ENCODE data around the gene ST6GALNAC2. TPM values are rescaled to one million over a fixed set of nuclear protein-coding genes. Genes with fewer than 3 reads are reported as not detected.
A peak's percentile ranks its signal among the peaks of the same experiment; 100 is the strongest.

ST6GALNAC2 gene
- total and polyA plus RNA-seq, 10 of the 15 experiments (the other 5 are each of a cell fraction or from before 2014, with no cell fraction given), result 0.08 to 0.41 (median 0.23) TPM; not detected in 6

DNA sequence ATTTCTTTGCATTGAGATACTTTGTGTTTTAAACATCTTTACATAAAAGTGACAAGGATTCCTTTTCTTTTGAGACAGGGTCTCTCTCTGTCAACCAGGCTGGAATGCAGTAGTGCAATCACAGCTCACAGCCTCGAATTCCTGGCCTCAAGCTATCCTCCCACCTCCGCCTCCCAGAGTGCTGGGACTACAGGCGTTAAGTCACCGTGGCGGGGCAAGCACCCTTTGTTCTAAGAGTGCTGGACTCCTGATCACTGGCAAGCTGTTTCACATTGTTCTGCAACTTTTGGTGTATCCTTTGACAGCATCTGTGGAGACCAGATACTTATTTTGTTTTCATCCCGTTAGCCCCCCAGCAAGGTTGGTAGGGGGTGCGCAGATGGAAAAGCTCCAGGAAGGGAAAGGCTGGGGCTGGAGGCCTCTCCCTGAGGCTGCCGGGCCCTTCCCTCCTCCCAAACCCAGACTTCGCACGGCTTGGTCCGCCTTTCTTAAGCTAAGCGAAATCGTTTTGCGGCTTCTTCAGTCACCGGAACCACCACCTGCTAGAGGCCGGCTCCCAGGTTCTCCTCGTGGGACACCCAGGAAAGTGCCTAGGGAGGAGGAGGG is 1.1 kb downstream of the ST6GALNAC2 start:
- Histone ChIP-seq H3K9ac (ENCODE audit: control insufficient read depth, insufficient read depth, low read length) (no peak overlapping the region), H4K20me1 (ENCODE audit: control insufficient read depth, insufficient read depth) (no peaks in the 10 kb centered on the region), H3K36me3 (ENCODE audit: control insufficient read depth in 2 of 2, insufficient read depth in 2 of 2, low read length in 1 of 2) (no peaks in the 10 kb centered on the region), H3K4me1 (ENCODE audit: control insufficient read depth, insufficient read depth, low read length) (peaks cover 19% of the 10 kb centered on the region), H3K27me3 (replicated peaks in 1 of 2; ENCODE audit: control insufficient read depth in 2 of 2, insufficient read depth in 2 of 2, low read length in 1 of 2) (peaks cover 3 to 9% of the 10 kb centered on the region in 2 experiments; a peak in 3 of 4 replicates), H3K4me3 (peak overlapping the region; percentile 63; the same call in 1 of the 2 replicates), H3K9me3 (replicated peaks; ENCODE audit: control insufficient read depth, insufficient read depth, low read length) (no peaks in the 10 kb centered on the region), H3K79me2 (ENCODE audit: control insufficient read depth, insufficient read depth, low read length) (no peaks in the 10 kb centered on the region), H2AFZ (ENCODE audit: control insufficient read depth, low read depth, low read length) (no peak overlapping the region; the same call in 1 of the 2 replicates), H3K4me2 (ENCODE audit: control insufficient read depth, insufficient read depth) (peak overlapping the region; percentile 78), H3K27ac (ENCODE audit: control insufficient read depth, insufficient read depth) (no peak overlapping the region)
- ChIA-PET POLR2A (interaction anchor here (1.0 kb wide), 1 partner anchor 15 kb away, joined by 3 read pairs; no protein-coding TSS in a partner anchor), RAD21 (ENCODE audit: unreplicated experiment) (interaction anchor here (1.0 kb wide), 1 partner anchor 40 kb away, joined by 3 read pairs; no protein-coding TSS in a partner anchor), SMC1A (ENCODE audit: uncharacterized antibody, unreplicated experiment) (interaction anchor here (1.3 kb wide), 1 partner anchor 24 kb away, joined by 7 read pairs; no protein-coding TSS in a partner anchor), CTCF (interaction anchor here (1.2 to 2.5 kb wide), 3 partner anchors 9 to 56 kb away, joined by 4 to 10 read pairs (median 6); no protein-coding TSS in a partner anchor)
- in situ Hi-C loops (cut with MboI), result no loop called here
- 0 out of 3 replicates have a peak, but pooled peaks have one; percentile 3 for ATAC-seq
- intact Hi-C loops (cut with micrococcal nuclease; ENCODE audit: unreplicated experiment), result no loop called here
- no TSS peak for BruUV-seq (replicated peaks)
- TF ChIP-seq, protein P1, sequence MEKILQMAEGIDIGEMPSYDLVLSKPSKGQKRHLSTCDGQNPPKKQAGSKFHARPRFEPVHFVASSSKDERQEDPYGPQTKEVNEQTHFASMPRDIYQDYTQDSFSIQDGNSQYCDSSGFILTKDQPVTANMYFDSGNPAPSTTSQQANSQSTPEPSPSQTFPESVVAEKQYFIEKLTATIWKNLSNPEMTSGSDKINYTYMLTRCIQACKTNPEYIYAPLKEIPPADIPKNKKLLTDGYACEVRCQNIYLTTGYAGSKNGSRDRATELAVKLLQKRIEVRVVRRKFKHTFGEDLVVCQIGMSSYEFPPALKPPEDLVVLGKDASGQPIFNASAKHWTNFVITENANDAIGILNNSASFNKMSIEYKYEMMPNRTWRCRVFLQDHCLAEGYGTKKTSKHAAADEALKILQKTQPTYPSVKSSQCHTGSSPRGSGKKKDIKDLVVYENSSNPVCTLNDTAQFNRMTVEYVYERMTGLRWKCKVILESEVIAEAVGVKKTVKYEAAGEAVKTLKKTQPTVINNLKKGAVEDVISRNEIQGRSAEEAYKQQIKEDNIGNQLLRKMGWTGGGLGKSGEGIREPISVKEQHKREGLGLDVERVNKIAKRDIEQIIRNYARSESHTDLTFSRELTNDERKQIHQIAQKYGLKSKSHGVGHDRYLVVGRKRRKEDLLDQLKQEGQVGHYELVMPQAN (conservative IDR thresholded peaks at IDR 0.05), result no peak
- TF ChIP-seq, protein P2, sequence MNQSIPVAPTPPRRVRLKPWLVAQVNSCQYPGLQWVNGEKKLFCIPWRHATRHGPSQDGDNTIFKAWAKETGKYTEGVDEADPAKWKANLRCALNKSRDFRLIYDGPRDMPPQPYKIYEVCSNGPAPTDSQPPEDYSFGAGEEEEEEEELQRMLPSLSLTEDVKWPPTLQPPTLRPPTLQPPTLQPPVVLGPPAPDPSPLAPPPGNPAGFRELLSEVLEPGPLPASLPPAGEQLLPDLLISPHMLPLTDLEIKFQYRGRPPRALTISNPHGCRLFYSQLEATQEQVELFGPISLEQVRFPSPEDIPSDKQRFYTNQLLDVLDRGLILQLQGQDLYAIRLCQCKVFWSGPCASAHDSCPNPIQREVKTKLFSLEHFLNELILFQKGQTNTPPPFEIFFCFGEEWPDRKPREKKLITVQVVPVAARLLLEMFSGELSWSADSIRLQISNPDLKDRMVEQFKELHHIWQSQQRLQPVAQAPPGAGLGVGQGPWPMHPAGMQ (IDR thresholded peaks at IDR 0.05; ENCODE audit: borderline replicate concordance), result no peak
- TF ChIP-seq, protein P3, sequence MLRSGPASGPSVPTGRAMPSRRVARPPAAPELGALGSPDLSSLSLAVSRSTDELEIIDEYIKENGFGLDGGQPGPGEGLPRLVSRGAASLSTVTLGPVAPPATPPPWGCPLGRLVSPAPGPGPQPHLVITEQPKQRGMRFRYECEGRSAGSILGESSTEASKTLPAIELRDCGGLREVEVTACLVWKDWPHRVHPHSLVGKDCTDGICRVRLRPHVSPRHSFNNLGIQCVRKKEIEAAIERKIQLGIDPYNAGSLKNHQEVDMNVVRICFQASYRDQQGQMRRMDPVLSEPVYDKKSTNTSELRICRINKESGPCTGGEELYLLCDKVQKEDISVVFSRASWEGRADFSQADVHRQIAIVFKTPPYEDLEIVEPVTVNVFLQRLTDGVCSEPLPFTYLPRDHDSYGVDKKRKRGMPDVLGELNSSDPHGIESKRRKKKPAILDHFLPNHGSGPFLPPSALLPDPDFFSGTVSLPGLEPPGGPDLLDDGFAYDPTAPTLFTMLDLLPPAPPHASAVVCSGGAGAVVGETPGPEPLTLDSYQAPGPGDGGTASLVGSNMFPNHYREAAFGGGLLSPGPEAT (IDR thresholded peaks at IDR 0.05; ENCODE audit: low read depth), result no peak
- TF ChIP-seq, protein P4, sequence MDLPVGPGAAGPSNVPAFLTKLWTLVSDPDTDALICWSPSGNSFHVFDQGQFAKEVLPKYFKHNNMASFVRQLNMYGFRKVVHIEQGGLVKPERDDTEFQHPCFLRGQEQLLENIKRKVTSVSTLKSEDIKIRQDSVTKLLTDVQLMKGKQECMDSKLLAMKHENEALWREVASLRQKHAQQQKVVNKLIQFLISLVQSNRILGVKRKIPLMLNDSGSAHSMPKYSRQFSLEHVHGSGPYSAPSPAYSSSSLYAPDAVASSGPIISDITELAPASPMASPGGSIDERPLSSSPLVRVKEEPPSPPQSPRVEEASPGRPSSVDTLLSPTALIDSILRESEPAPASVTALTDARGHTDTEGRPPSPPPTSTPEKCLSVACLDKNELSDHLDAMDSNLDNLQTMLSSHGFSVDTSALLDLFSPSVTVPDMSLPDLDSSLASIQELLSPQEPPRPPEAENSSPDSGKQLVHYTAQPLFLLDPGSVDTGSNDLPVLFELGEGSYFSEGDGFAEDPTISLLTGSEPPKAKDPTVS (IDR thresholded peaks at IDR 0.05; ENCODE audit: low read depth, low read length), result no peak
- 0 out of 4 replicates have a peak, but pooled peaks of 1 of the 2 experiments have one; percentile 13 for TF ChIP-seq IKZF2 (IDR thresholded peaks at IDR 0.05)
- no peak for TF ChIP-seq CHD1 (IDR thresholded peaks at IDR 0.05; ENCODE audit: low read depth, low read length)
- TF ChIP-seq, protein P5, sequence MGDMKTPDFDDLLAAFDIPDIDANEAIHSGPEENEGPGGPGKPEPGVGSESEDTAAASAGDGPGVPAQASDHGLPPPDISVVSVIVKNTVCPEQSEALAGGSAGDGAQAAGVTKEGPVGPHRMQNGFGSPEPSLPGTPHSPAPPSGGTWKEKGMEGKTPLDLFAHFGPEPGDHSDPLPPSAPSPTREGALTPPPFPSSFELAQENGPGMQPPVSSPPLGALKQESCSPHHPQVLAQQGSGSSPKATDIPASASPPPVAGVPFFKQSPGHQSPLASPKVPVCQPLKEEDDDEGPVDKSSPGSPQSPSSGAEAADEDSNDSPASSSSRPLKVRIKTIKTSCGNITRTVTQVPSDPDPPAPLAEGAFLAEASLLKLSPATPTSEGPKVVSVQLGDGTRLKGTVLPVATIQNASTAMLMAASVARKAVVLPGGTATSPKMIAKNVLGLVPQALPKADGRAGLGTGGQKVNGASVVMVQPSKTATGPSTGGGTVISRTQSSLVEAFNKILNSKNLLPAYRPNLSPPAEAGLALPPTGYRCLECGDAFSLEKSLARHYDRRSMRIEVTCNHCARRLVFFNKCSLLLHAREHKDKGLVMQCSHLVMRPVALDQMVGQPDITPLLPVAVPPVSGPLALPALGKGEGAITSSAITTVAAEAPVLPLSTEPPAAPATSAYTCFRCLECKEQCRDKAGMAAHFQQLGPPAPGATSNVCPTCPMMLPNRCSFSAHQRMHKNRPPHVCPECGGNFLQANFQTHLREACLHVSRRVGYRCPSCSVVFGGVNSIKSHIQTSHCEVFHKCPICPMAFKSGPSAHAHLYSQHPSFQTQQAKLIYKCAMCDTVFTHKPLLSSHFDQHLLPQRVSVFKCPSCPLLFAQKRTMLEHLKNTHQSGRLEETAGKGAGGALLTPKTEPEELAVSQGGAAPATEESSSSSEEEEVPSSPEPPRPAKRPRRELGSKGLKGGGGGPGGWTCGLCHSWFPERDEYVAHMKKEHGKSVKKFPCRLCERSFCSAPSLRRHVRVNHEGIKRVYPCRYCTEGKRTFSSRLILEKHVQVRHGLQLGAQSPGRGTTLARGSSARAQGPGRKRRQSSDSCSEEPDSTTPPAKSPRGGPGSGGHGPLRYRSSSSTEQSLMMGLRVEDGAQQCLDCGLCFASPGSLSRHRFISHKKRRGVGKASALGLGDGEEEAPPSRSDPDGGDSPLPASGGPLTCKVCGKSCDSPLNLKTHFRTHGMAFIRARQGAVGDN (IDR thresholded peaks at IDR 0.05), result no peak
- no peak for TF ChIP-seq JUND (IDR thresholded peaks at IDR 0.05; ENCODE audit: low read depth, low read length)
- TF ChIP-seq EED (IDR thresholded peaks at IDR 0.05; ENCODE audit: low read depth), result peak; percentile 35; the same call in 1 of the 2 replicates
- no peak for TF ChIP-seq LARP7 (IDR thresholded peaks at IDR 0.05)
- FAIRE-seq, result no peak
- WGBS (ENCODE audit: insufficient coverage, insufficient replicate concordance, low lambda C conversion rate, missing lambda C conversion rate), result 40% methylated on average over 17 of the region's 17 CpGs
- DNase-seq (ENCODE audit: low read depth, low spot score), result no peak

Measured in GM12878 (cell line).